T-helper 1 cell treated with Interleukin-12 subunit alpha and Interleukin-12 subunit beta and Interleukin-4 antibody, amounts not matched to agents 30 μg/mL and 1 μg/mL, for 36 hours (primary cell): ENCODE data around the gene GSG1L.
"Not testable (repeated sequence)": the region's sequence is repeated elsewhere in the genome, so short reads cannot be mapped to it uniquely, and the experiment has no call there.

Experiments
- H3K27ac Mint-ChIP-seq: one replicate; pipeline ENCODE4 v1.8.0; 2021; ENCODE audit warnings: mild to moderate bottlenecking, mixed read lengths
- H3K27me3 Mint-ChIP-seq: one replicate; pipeline ENCODE4 v1.8.0; 2021; ENCODE audit warnings: low read depth, mixed read lengths
- H3K36me3 Mint-ChIP-seq: one replicate; pipeline ENCODE4 v1.8.0; 2021; ENCODE audit warnings: low read depth, mixed read lengths
- H3K4me1 Mint-ChIP-seq: one replicate; pipeline ENCODE4 v1.8.0; 2021; ENCODE audit warnings: low read depth, mixed read lengths
- H3K4me3 Mint-ChIP-seq: one replicate; pipeline ENCODE4 v1.8.0; 2021; ENCODE audit warnings: mild to moderate bottlenecking, moderate library complexity, mixed read lengths
- H3K9me3 Mint-ChIP-seq: one replicate; pipeline ENCODE4 v1.8.0; 2021; ENCODE audit warnings: mixed read lengths

The GSG1L gene

GRCh38 chr16:27980076-27980775 lies 83.3 kb downstream of the GSG1L start:
- H3K9me3 Mint-ChIP-seq = peaks cover 4% of the 10 kb centered on the region

GRCh38 chr16:27979668-27980067 lies 83.8 kb downstream of the GSG1L start:
- not testable (repeated sequence) for H3K36me3 Mint-ChIP-seq, H3K27me3 Mint-ChIP-seq, H3K9me3 Mint-ChIP-seq, H3K27ac Mint-ChIP-seq, H3K4me1 Mint-ChIP-seq, H3K4me3 Mint-ChIP-seq

More at GRCh38 chr16:27980076-27980775, 83.3 kb downstream of the GSG1L start:
- Mint-ChIP-seq H3K4me3 (no peak overlapping the region), H3K36me3 (no peaks in the 10 kb centered on the region), H3K27ac (no peak overlapping the region), H3K27me3 (no peaks in the 10 kb centered on the region), H3K4me1 (no peaks in the 10 kb centered on the region)

GRCh38 chr16:27978876-27979275 lies 84.6 kb downstream of the GSG1L start:
- Mint-ChIP-seq H3K27ac (no peak overlapping the region), H3K4me1 (no peaks in the 10 kb centered on the region), H3K36me3 (no peaks in the 10 kb centered on the region), H3K27me3 (no peaks in the 10 kb centered on the region), H3K9me3 (peaks cover 4% of the 10 kb centered on the region), H3K4me3 (no peak overlapping the region)

GRCh38 chr16:27977966-27978365 lies 85.5 kb downstream of the GSG1L start:
- Mint-ChIP-seq H3K27me3 (no peaks in the 10 kb centered on the region), H3K4me3 (no peak overlapping the region), H3K4me1 (no peaks in the 10 kb centered on the region), H3K27ac (no peak overlapping the region), H3K36me3 (no peaks in the 10 kb centered on the region), H3K9me3 (peaks cover 4% of the 10 kb centered on the region)

- peaks cover 4% of the 10 kb centered on the region for H3K27me3 Mint-ChIP-seq
- H3K9me3 Mint-ChIP-seq = no peaks in the 10 kb centered on the region
- H3K4me3 Mint-ChIP-seq = no peak overlapping the region
- H3K36me3 Mint-ChIP-seq = no peaks in the 10 kb centered on the region
- H3K27ac Mint-ChIP-seq = no peak overlapping the region
- no peaks in the 10 kb centered on the region for H3K4me1 Mint-ChIP-seq
Measured at GRCh38 chr16:27976990-27977389, 86.5 kb downstream of the GSG1L start.

- Mint-ChIP-seq H3K36me3 (no peaks in the 10 kb centered on the region), H3K4me3 (no peak overlapping the region), H3K4me1 (no peaks in the 10 kb centered on the region), H3K9me3 (no peaks in the 10 kb centered on the region), H3K27me3 (peaks cover 10% of the 10 kb centered on the region), H3K27ac (no peak overlapping the region)
Measured at GRCh38 chr16:27974896-27975540, 88.5 kb downstream of the GSG1L start.

- no peak overlapping the region for H3K4me3 Mint-ChIP-seq
- H3K27me3 Mint-ChIP-seq = peaks cover 10% of the 10 kb centered on the region
- H3K9me3 Mint-ChIP-seq = no peaks in the 10 kb centered on the region
- H3K27ac Mint-ChIP-seq = no peak overlapping the region
- H3K4me1 Mint-ChIP-seq = no peaks in the 10 kb centered on the region
- H3K36me3 Mint-ChIP-seq = no peaks in the 10 kb centered on the region
Measured at GRCh38 chr16:27973678-27974077, 89.8 kb downstream of the GSG1L start.

GRCh38 chr16:27972500-27972899 lies 91.0 kb downstream of the GSG1L start:
- Mint-ChIP-seq H3K27me3 (peaks cover 10% of the 10 kb centered on the region), H3K27ac (no peak overlapping the region), H3K4me3 (no peak overlapping the region), H3K36me3 (no peaks in the 10 kb centered on the region), H3K9me3 (no peaks in the 10 kb centered on the region), H3K4me1 (no peaks in the 10 kb centered on the region)

- Mint-ChIP-seq H3K27ac (no peak overlapping the region), H3K27me3 (peaks cover 10% of the 10 kb centered on the region), H3K4me3 (no peak overlapping the region), H3K9me3 (no peaks in the 10 kb centered on the region), H3K4me1 (no peaks in the 10 kb centered on the region), H3K36me3 (no peaks in the 10 kb centered on the region)
Measured at GRCh38 chr16:27969574-27969973, 93.9 kb downstream of the GSG1L start.

GRCh38 chr16:27967169-27967568 lies 96.3 kb downstream of the GSG1L start:
- Mint-ChIP-seq H3K4me1 (no peaks in the 10 kb centered on the region), H3K36me3 (no peaks in the 10 kb centered on the region), H3K4me3 (no peak overlapping the region), H3K9me3 (no peaks in the 10 kb centered on the region), H3K27ac (no peak overlapping the region), H3K27me3 (peaks cover 7% of the 10 kb centered on the region)

GRCh38 chr16:27966756-27967155 lies 96.8 kb downstream of the GSG1L start:
- Mint-ChIP-seq H3K4me1 (no peaks in the 10 kb centered on the region), H3K27ac (no peak overlapping the region), H3K36me3 (no peaks in the 10 kb centered on the region), H3K27me3 (peaks cover 3% of the 10 kb centered on the region), H3K9me3 (no peaks in the 10 kb centered on the region), H3K4me3 (no peak overlapping the region)

GRCh38 chr16:27965801-27966200 lies 97.7 kb downstream of the GSG1L start:
- Mint-ChIP-seq H3K4me3 (no peak overlapping the region), H3K27me3 (no peaks in the 10 kb centered on the region), H3K9me3 (no peaks in the 10 kb centered on the region), H3K27ac (no peak overlapping the region), H3K36me3 (no peaks in the 10 kb centered on the region), H3K4me1 (no peaks in the 10 kb centered on the region)

- H3K4me1 Mint-ChIP-seq = no peaks in the 10 kb centered on the region
- no peak overlapping the region for H3K27ac Mint-ChIP-seq
- H3K27me3 Mint-ChIP-seq = no peaks in the 10 kb centered on the region
- H3K36me3 Mint-ChIP-seq = no peaks in the 10 kb centered on the region
- H3K9me3 Mint-ChIP-seq = no peaks in the 10 kb centered on the region
- H3K4me3 Mint-ChIP-seq = no peak overlapping the region
Measured at GRCh38 chr16:27963471-27963965, 100.0 kb downstream of the GSG1L start.

GRCh38 chr16:27962197-27962596 lies 101.3 kb downstream of the GSG1L start:
- Mint-ChIP-seq H3K27ac (no peak overlapping the region), H3K9me3 (peaks cover 7% of the 10 kb centered on the region), H3K27me3 (no peaks in the 10 kb centered on the region), H3K4me1 (no peaks in the 10 kb centered on the region), H3K36me3 (no peaks in the 10 kb centered on the region), H3K4me3 (no peak overlapping the region)

GRCh38 chr16:27961296-27961620 lies 102.3 kb downstream of the GSG1L start:
- H3K4me3 Mint-ChIP-seq = no peak overlapping the region
- no peaks in the 10 kb centered on the region for H3K36me3 Mint-ChIP-seq
- H3K9me3 Mint-ChIP-seq = peaks cover 7% of the 10 kb centered on the region
- no peaks in the 10 kb centered on the region for H3K27me3 Mint-ChIP-seq
- H3K27ac Mint-ChIP-seq = no peak overlapping the region
- no peaks in the 10 kb centered on the region for H3K4me1 Mint-ChIP-seq
